Progenitor cell of endocrine pancreas (in vitro differentiated cells): Measurements from ENCODE around the gene GLG1. TPM values are rescaled to one million over a fixed set of nuclear protein-coding genes. Genes with fewer than 3 reads are reported as not detected.
"Not testable (repeated sequence)": the region's sequence is repeated elsewhere in the genome, so short reads cannot be mapped to it uniquely, and the experiment has no call there.

ENCODE experiments used
- DNase-seq: peaks from one replicate; pipeline ENCODE4 v3.0.0; 2021; ENCODE audit warnings: low spot score; ENCODE audit not compliant: unreplicated experiment
- H3K27ac Mint-ChIP-seq: 2 replicates; pipeline ENCODE4 v1.8.0; 2021; ENCODE audit warnings: mild to moderate bottlenecking, moderate library complexity, mixed read lengths
- H3K27me3 Mint-ChIP-seq: 2 replicates; pipeline ENCODE4 v1.8.0; 2021; ENCODE audit warnings: mixed read lengths
- H3K36me3 Mint-ChIP-seq: 2 replicates; pipeline ENCODE4 v1.8.0; 2022; ENCODE audit warnings: mixed read lengths; ENCODE audit not compliant: insufficient read depth
- H3K4me1 Mint-ChIP-seq: 2 replicates; pipeline ENCODE4 v1.8.0; 2021; ENCODE audit warnings: low read depth, mixed read lengths
- H3K4me3 Mint-ChIP-seq: 2 replicates; pipeline ENCODE4 v1.8.0; 2021; ENCODE audit warnings: low read depth, mild to moderate bottlenecking, moderate library complexity, mixed read lengths
- H3K9me3 Mint-ChIP-seq: 2 replicates; pipeline ENCODE4 v1.8.0; 2021; ENCODE audit warnings: low read depth, mixed read lengths
- total RNA-seq: library from RNA; stranded (reverse); gene quantifications from 2 replicates; pipeline ENCODE4 v1.2.1, GENCODE V29; 2021

Gene GLG1
- total RNA-seq, 1 donor from 2014 or later = 173 TPM

- H3K9me3 Mint-ChIP-seq, H3K27ac Mint-ChIP-seq, H3K36me3 Mint-ChIP-seq, H3K4me1 Mint-ChIP-seq, DNase-seq, H3K27me3 Mint-ChIP-seq, H3K4me3 Mint-ChIP-seq: not testable (repeated sequence)
These were observed 194.7 kb downstream of the GLG1 start for GRCh38 chr16:74412138-74412774.

DNA sequence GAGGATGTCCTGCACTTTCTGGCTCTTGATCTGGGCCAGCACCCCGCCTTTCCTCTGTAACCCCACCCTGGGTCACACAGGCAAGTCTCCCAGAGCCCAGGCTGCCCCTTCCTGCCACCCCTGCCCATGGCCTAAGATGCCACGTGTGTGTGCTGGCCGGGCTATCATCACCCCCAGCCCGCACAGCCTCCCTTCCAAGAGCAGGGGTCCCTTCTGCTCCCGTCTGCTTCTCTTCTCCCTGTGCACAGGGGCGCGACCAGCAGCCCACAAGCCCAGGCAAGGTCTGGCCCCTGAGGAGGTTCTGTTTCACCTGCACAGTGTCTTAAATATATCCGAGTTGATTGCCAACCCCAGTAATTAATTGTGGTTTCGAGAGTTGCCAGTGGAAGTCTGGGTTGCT, 195.9 kb downstream of the GLG1 start:
- not testable (repeated sequence) for H3K36me3 Mint-ChIP-seq, H3K4me1 Mint-ChIP-seq, H3K27me3 Mint-ChIP-seq, H3K27ac Mint-ChIP-seq, H3K4me3 Mint-ChIP-seq, H3K9me3 Mint-ChIP-seq, DNase-seq

- not testable (repeated sequence) for H3K4me1 Mint-ChIP-seq, H3K27me3 Mint-ChIP-seq
These were observed 196.6 kb downstream of the GLG1 start for GRCh38 chr16:74410057-74410957.

DNA sequence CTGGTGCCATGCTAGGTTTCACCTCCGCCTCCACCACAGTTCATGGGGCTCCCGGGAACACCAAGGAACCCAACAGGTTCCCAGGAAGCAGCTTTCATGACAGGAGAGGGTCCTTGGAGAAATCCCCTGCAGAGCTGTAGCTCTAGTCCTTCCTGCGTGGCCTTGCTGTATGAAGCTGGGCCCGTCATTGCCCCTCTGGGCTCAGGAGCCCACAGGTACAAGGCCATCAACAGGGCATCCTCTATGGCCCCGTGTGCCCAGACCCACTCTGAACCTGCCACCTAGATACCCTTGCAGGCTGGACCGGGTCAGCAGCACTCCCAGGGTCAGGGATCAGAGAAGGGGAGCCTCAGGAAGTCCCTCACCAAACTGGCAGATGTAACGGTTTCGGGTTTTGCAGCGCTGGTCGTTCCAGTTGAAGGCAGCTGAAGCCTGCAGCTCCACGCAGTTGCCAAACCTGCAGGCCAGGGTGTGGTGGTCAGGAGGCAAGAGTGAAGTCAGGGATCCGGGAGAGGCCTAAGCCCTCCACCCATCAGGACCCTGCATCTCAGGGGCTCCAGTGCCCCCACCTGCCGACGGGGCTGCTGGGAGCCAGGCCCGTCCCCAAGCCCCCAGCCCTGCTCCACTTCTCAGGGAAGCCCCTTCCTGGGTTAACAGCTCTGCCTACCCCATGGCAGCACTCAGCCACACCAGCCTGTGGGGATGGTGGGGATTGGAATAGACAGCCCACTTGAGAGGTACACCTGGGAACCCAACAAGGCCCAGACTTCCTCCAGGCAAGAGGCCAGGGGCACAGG, 197.5 kb downstream of the GLG1 start:
- not testable (repeated sequence) for H3K4me3 Mint-ChIP-seq, DNase-seq, H3K27me3 Mint-ChIP-seq, H3K27ac Mint-ChIP-seq, H3K36me3 Mint-ChIP-seq, H3K9me3 Mint-ChIP-seq, H3K4me1 Mint-ChIP-seq

More at GRCh38 chr16:74410057-74410957, 196.6 kb downstream of the GLG1 start:
- not testable (repeated sequence) for H3K4me3 Mint-ChIP-seq, H3K36me3 Mint-ChIP-seq, H3K27ac Mint-ChIP-seq, DNase-seq, H3K9me3 Mint-ChIP-seq

GRCh38 chr16:74407362-74407705, 199.6 kb downstream of the GLG1 start:
- not testable (repeated sequence) for H3K27ac Mint-ChIP-seq, H3K9me3 Mint-ChIP-seq, H3K4me3 Mint-ChIP-seq

GRCh38 chr16:74406600-74407361, 200.1 kb downstream of the GLG1 start:
- H3K36me3 Mint-ChIP-seq, H3K9me3 Mint-ChIP-seq, H3K4me3 Mint-ChIP-seq, H3K4me1 Mint-ChIP-seq, H3K27ac Mint-ChIP-seq, H3K27me3 Mint-ChIP-seq: not testable (repeated sequence)
- DNase-seq = peak; percentile 42

More at GRCh38 chr16:74407362-74407705, 199.6 kb downstream of the GLG1 start:
- not testable (repeated sequence) for H3K36me3 Mint-ChIP-seq, H3K27me3 Mint-ChIP-seq, H3K4me1 Mint-ChIP-seq, DNase-seq

GRCh38 chr16:74404148-74404933, 202.6 kb downstream of the GLG1 start:
- H3K36me3 Mint-ChIP-seq = not testable (repeated sequence)

DNA sequence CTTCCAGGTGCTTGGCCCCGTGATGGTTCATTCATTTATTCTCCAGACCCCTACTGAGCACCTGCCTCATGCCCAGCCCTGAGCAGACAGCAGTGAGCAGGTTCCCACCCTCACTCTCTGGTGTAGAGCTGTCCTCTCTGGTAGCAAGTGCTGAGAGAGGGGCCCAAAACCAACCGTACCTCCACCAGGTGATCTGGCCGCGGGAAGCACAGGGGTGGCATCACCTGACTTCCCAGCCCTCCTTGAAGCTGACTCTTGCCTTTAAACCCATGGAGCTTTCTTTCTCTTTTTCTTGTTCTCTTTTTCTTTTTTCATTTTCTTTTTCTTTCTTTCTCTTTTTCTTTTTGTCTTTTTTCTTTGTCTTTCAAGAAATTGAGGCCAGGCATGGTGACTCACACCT, 206.7 kb downstream of the GLG1 start:
- H3K36me3 Mint-ChIP-seq, H3K9me3 Mint-ChIP-seq, DNase-seq, H3K27me3 Mint-ChIP-seq, H3K4me3 Mint-ChIP-seq, H3K4me1 Mint-ChIP-seq, H3K27ac Mint-ChIP-seq: not testable (repeated sequence)

More at GRCh38 chr16:74404148-74404933, 202.6 kb downstream of the GLG1 start:
- H3K27ac Mint-ChIP-seq, H3K9me3 Mint-ChIP-seq, DNase-seq, H3K4me1 Mint-ChIP-seq, H3K4me3 Mint-ChIP-seq, H3K27me3 Mint-ChIP-seq: not testable (repeated sequence)

GRCh38 chr16:74398212-74398895, 208.6 kb downstream of the GLG1 start:
- H3K27ac Mint-ChIP-seq, H3K36me3 Mint-ChIP-seq, DNase-seq, H3K4me3 Mint-ChIP-seq, H3K27me3 Mint-ChIP-seq, H3K9me3 Mint-ChIP-seq, H3K4me1 Mint-ChIP-seq: not testable (repeated sequence)
